Kidney tubule cell (primary cell): ENCODE results near the gene TRAPPC5.

ENCODE experiments used
- DNase-seq: peaks from one replicate; pipeline ENCODE4 v3.0.0-alpha.2; 2018; ENCODE audit warnings: low spot score

The TRAPPC5 gene

GRCh38 chr19:7680606-7681339, at the start of gene TRAPPC5:
Gene TRAPPC5 (plus strand): TSS chr19:7680833. CDS start chr19:7682254, 1,421 bp downstream.
- peak; percentile 84 for DNase-seq

GRCh38 chr19:7631577-7631976, 49.1 kb upstream of the TRAPPC5 start:
- DNase-seq: no peak

- DNase-seq: no peak
These were observed 48.1 kb upstream of the TRAPPC5 start for GRCh38 chr19:7632340-7633203.

GRCh38 chr19:7633698-7634097, 46.9 kb upstream of the TRAPPC5 start, which contains the start of gene PCP2:
Gene PCP2 (minus strand): TSS chr19:7633719. CDS start chr19:7633457, 262 bp downstream.
- DNase-seq: no peak

GRCh38 chr19:7635670-7636069, 45.0 kb upstream of the TRAPPC5 start:
- DNase-seq: no peak

- DNase-seq: no peak
These were observed 44.3 kb upstream of the TRAPPC5 start for GRCh38 chr19:7636317-7636690.

- peak; percentile 88 for DNase-seq
These were observed 43.8 kb upstream of the TRAPPC5 start, which contains the start of gene STXBP2 for GRCh38 chr19:7636691-7637373. Gene STXBP2 (plus strand): TSS chr19:7637110. CDS start chr19:7637150, 40 bp downstream.

- peak; percentile 56 for DNase-seq
These were observed 43.0 kb upstream of the TRAPPC5 start for GRCh38 chr19:7637374-7638256.

- no peak for DNase-seq
These were observed 41.7 kb upstream of the TRAPPC5 start for GRCh38 chr19:7638802-7639465.

- no peak for DNase-seq
These were observed 40.7 kb upstream of the TRAPPC5 start for GRCh38 chr19:7639863-7640348.

GRCh38 chr19:7640803-7641202, 39.8 kb upstream of the TRAPPC5 start:
- no peak for DNase-seq

GRCh38 chr19:7641290-7642276, 39.0 kb upstream of the TRAPPC5 start:
- DNase-seq: no peak

GRCh38 chr19:7642295-7643030, 38.2 kb upstream of the TRAPPC5 start:
- no peak for DNase-seq

GRCh38 chr19:7643031-7643415, 37.6 kb upstream of the TRAPPC5 start:
- no peak for DNase-seq

- peak; percentile 39 for DNase-seq
These were observed 36.7 kb upstream of the TRAPPC5 start for GRCh38 chr19:7643629-7644549.

- DNase-seq: no peak
These were observed 36.1 kb upstream of the TRAPPC5 start for GRCh38 chr19:7644550-7644877.

GRCh38 chr19:7645163-7645562, 35.5 kb upstream of the TRAPPC5 start:
- DNase-seq: no peak
